Measurements from ENCODE around the gene CHTF18. TPM values are rescaled to one million over a fixed set of nuclear protein-coding genes. Genes with fewer than 3 reads are reported as not detected.
A peak's percentile ranks its signal among the peaks of the same experiment; 100 is the strongest.

Gene CHTF18
- total and polyA plus RNA-seq, 10 of the 15 experiments (the other 5 are each of a cell fraction or from before 2014, with no cell fraction given): 1.6 to 87.8 (median 19.4) TPM

DNA sequence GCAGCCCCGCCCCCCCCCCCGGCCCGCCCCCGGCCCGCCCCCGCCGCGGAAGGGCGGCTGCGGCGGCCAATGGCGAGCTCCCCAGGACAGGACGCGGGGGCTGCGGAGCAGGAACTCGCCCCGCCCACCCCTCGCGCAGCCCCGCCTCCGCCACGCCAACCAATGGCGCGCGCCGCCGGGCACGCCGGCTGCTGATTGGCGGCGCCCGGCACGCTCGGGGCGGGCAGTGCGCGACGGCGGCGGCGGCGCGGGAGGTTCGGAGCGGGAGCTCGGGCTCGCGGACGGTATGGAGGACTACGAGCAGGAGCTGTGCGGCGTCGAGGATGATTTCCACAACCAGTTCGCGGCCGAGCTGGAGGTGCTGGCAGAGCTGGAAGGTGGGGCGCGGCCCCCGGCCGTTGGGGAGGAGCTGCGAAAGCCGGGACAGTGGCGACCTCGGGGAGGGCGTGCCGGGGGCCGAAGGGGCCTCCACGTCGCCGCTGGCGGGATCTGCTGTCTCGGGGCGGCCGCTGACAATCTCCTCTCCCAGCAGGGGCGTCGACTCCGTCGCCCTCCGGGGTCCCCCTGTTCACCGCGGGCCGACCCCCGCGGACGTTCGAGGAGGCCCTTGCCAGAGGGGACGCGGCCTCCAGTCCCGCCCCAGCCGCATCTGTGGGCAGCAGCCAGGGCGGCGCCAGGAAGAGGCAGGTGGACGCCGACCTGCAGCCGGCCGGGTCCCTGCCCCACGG, at the start of gene CHTF18 (continued):
- peak; percentile 62 to 90; a peak in 3 of 4 replicates for TF ChIP-seq BHLHE40 (IDR thresholded peaks at IDR 0.05; ENCODE audit: borderline replicate concordance in 1 of 2, low read depth in 2 of 2, low read length in 1 of 2)
- no peak for TF ChIP-seq SMAD1 (IDR thresholded peaks at IDR 0.05; ENCODE audit: low read depth, partially characterized antibody)
- TF ChIP-seq YY1 (IDR thresholded peaks at IDR 0.05; ENCODE audit: low read depth, low read length): peak; percentile 29; the same call in 1 of the 2 replicates
- no peak for TF ChIP-seq ZNF687 (IDR thresholded peaks at IDR 0.05)
- TF ChIP-seq USF1 (IDR thresholded peaks at IDR 0.05; ENCODE audit: borderline replicate concordance, extremely low read length, insufficient read depth, low read depth, low read length): no peak
- peak; percentile 80 to 89 for TF ChIP-seq EGR1 (IDR thresholded peaks at IDR 0.05; ENCODE audit: borderline replicate concordance in 1 of 2, low read depth in 2 of 2, low read length in 2 of 2)
- TF ChIP-seq POLR2AphosphoS2 (IDR thresholded peaks at IDR 0.05; ENCODE audit: low read depth, low read length): no peak
- TF ChIP-seq, protein P1, sequence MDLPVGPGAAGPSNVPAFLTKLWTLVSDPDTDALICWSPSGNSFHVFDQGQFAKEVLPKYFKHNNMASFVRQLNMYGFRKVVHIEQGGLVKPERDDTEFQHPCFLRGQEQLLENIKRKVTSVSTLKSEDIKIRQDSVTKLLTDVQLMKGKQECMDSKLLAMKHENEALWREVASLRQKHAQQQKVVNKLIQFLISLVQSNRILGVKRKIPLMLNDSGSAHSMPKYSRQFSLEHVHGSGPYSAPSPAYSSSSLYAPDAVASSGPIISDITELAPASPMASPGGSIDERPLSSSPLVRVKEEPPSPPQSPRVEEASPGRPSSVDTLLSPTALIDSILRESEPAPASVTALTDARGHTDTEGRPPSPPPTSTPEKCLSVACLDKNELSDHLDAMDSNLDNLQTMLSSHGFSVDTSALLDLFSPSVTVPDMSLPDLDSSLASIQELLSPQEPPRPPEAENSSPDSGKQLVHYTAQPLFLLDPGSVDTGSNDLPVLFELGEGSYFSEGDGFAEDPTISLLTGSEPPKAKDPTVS (IDR thresholded peaks at IDR 0.05; ENCODE audit: low read depth, low read length): no peak
- no peak for TF ChIP-seq CHD1 (IDR thresholded peaks at IDR 0.05; ENCODE audit: low read depth, low read length)
- peak; percentile 90 for TF ChIP-seq MXI1 (IDR thresholded peaks at IDR 0.05; ENCODE audit: low read depth, low read length)
- TF ChIP-seq BACH1 (IDR thresholded peaks at IDR 0.05; ENCODE audit: borderline replicate concordance): peak; percentile 28; the same call in 1 of the 2 replicates
- peak; percentile 59; the same call in 1 of the 2 replicates for TF ChIP-seq LARP7 (IDR thresholded peaks at IDR 0.05)
- no peak for TF ChIP-seq NBN (IDR thresholded peaks at IDR 0.05)
- no peak for TF ChIP-seq TCF12 (IDR thresholded peaks at IDR 0.05; ENCODE audit: low read depth, low read length)
- TF ChIP-seq, protein P2, sequence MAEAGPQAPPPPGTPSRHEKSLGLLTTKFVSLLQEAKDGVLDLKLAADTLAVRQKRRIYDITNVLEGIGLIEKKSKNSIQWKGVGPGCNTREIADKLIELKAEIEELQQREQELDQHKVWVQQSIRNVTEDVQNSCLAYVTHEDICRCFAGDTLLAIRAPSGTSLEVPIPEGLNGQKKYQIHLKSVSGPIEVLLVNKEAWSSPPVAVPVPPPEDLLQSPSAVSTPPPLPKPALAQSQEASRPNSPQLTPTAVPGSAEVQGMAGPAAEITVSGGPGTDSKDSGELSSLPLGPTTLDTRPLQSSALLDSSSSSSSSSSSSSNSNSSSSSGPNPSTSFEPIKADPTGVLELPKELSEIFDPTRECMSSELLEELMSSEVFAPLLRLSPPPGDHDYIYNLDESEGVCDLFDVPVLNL (IDR thresholded peaks at IDR 0.05; ENCODE audit: low read depth, low read length): peak; percentile 91
- TF ChIP-seq ZZZ3 (IDR thresholded peaks at IDR 0.05; ENCODE audit: control insufficient read depth, insufficient read length, low read depth): no peak
- no peak for TF ChIP-seq SUPT20H (IDR thresholded peaks at IDR 0.05; ENCODE audit: borderline replicate concordance, control insufficient read depth, low read depth, low read length)
- TF ChIP-seq SUZ12 (IDR thresholded peaks at IDR 0.05; ENCODE audit: unreplicated experiment): no peak
- peak; percentile 36 for TF ChIP-seq FOS (IDR thresholded peaks at IDR 0.05; ENCODE audit: borderline replicate concordance, extremely low read depth, insufficient read length)
- TF ChIP-seq RB1 (IDR thresholded peaks at IDR 0.05; ENCODE audit: borderline replicate concordance): peak; percentile 70; the same call in 1 of the 2 replicates
- 0 out of 2 replicates have a peak, but pooled peaks have one; percentile 11 for TF ChIP-seq DPF2 (IDR thresholded peaks at IDR 0.05)

All from GM12878 (cell line).